ENCODE results near the gene ETFB.

Gene ETFB

GRCh38 chr19:51296336-51297093 is 69.7 kb downstream of the ETFB start:
- in situ Hi-C loops (cut with MboI; ENCODE audit: low sequenced_read_pairs): no loop called here

DNA sequence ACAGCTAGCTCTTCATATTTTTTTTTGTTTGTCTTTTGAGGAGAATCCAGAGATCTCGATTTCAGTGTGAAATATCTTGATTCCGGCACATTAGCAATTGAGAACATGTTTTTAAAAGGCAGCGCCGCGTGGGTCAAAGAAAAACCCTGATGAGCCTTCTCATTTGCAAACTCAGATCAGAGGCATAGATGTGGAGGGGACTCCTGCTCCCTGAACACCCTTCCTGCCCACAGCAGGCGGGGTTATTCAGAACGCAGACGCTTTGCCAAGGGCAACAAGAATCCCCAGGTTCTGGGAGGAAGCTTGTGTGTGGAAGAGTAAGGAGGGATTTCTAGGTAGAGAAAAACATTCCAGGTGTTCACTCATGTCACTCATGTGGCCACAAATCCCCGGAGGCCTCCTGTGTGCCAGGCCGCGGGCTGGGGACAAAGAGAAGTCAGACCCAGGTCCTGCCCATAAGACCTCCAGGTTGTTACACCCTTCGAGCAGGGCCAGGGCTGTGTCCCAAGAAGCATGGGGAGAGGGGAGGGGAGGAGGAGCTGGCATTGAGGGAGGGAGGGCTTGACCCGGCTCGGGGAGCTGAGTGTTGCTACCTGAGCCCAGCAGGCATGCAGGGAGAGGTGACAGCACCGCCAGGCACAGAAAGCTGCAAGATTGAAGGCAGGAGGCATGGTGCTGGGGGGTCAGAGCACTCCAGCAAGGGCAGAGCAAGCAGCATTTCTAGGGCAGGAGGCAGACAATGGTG is 70.6 kb downstream of the ETFB start:
- in situ Hi-C loops (cut with MboI; ENCODE audit: low sequenced_read_pairs): no loop called here
